ENCODE results near the gene FBXO36. TPM values are rescaled to one million over a fixed set of nuclear protein-coding genes. Genes with fewer than 3 reads are reported as not detected.

FBXO36 gene
- total and polyA plus RNA-seq, 2 of the 8 experiments (the other 6 are each of a cell fraction or from before 2014, with no cell fraction given): 3.4 TPM

DNA sequence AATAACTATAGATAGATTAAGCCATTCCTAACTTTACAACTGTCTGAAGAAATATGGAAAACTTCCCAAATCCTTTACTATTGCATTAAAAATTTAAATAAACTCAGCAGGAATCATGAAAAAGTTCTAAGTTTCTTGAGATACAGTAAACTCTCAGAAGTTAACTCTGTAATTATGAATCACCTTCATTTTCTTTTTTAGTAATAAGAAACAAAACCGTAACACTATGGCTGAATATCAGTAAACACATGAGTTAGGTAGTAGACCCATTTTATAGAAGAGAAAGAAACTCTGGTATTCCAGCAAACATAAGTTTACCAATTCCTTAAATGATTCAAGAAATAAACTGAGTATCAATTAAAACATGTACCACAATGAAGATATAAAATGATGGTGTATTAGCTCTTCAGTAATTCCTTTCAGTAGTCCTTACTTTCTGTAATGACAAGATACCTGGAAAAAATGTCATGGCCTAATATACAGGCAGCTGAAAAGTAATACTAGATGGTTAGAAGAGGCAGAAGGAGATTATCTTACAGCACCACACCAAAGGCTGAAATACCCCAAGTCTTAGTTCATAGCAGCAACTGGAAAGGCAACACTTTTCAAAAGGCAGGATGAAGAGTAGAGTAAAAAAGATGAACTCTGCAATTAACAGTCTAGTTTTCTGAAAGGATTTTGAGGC lies 12.0 kb upstream of the FBXO36 start:
- POLR2A ChIA-PET (ENCODE audit: partially characterized antibody): interaction anchor here (0.8 to 1.1 kb wide), 3 partner anchors 10 to 57 kb away, joined by 3 read pairs; partner anchors contain the start of genes FBXO36 and TRIP12
- TF ChIP-seq KDM4A (IDR thresholded peaks at IDR 0.05; ENCODE audit: low read depth, low read length, severe bottlenecking): no peak
- TF ChIP-seq CREB1 (IDR thresholded peaks at IDR 0.05): no peak
- TF ChIP-seq, protein P1, sequence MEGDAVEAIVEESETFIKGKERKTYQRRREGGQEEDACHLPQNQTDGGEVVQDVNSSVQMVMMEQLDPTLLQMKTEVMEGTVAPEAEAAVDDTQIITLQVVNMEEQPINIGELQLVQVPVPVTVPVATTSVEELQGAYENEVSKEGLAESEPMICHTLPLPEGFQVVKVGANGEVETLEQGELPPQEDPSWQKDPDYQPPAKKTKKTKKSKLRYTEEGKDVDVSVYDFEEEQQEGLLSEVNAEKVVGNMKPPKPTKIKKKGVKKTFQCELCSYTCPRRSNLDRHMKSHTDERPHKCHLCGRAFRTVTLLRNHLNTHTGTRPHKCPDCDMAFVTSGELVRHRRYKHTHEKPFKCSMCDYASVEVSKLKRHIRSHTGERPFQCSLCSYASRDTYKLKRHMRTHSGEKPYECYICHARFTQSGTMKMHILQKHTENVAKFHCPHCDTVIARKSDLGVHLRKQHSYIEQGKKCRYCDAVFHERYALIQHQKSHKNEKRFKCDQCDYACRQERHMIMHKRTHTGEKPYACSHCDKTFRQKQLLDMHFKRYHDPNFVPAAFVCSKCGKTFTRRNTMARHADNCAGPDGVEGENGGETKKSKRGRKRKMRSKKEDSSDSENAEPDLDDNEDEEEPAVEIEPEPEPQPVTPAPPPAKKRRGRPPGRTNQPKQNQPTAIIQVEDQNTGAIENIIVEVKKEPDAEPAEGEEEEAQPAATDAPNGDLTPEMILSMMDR (IDR thresholded peaks at IDR 0.05; ENCODE audit: control extremely low read depth in 1 of 3, insufficient read depth in 1 of 3, low read depth in 1 of 3, low read length in 3 of 3): no peak
- no peak for TF ChIP-seq ZNF274 (IDR thresholded peaks at IDR 0.05; ENCODE audit: borderline replicate concordance, extremely low read depth, low read length)
- TF ChIP-seq CBX5 (IDR thresholded peaks at IDR 0.05; ENCODE audit: low read depth, low read length): no peak
- TF ChIP-seq JUN (IDR thresholded peaks at IDR 0.05; ENCODE audit: low read depth, low read length): no peak
- no peak for TF ChIP-seq TBP (IDR thresholded peaks at IDR 0.05; ENCODE audit: low read depth, low read length)
- no peak for TF ChIP-seq HDAC2 (IDR thresholded peaks at IDR 0.05; ENCODE audit: borderline replicate concordance in 1 of 2, low read depth in 2 of 2, low read length in 2 of 2)
- no peak for TF ChIP-seq MAFK (IDR thresholded peaks at IDR 0.05; ENCODE audit: low read depth, low read length)
- no peak for TF ChIP-seq FOSL1 (IDR thresholded peaks at IDR 0.05; ENCODE audit: insufficient read depth, low read depth, low read length)

More for the DNA sequence above, 12.0 kb upstream of the FBXO36 start:
- H2BK5ac ChIP-seq (ENCODE audit: low read depth, low read length): no peak overlapping the region
- no peaks in the 10 kb centered on the region for H3K27me3 ChIP-seq (replicated peaks in 1 of 4; ENCODE audit: control insufficient read depth in 3 of 4, extremely low read depth in 1 of 4, insufficient read depth in 3 of 4, low read length in 3 of 4)
- 88% methylated on average over 1 of the region's 1 CpG; no CpG with 5 or more reads in 1 of the 2 experiments for WGBS, 2 experiments (ENCODE audit: extremely low coverage in 1 of 2, insufficient coverage in 1 of 2, insufficient read length in 1 of 2, insufficient replicate concordance in 2 of 2, low coverage in 1 of 2, low lambda C conversion rate in 2 of 2, missing lambda C conversion rate in 1 of 2)
- H2AK5ac ChIP-seq (ENCODE audit: low read depth, low read length): no peak overlapping the region
- H2AFZ ChIP-seq (ENCODE audit: low read length): no peak overlapping the region
- H3K18ac ChIP-seq (ENCODE audit: extremely low read depth, low read length): no peak overlapping the region
- H2BK15ac ChIP-seq (ENCODE audit: low read length): no peak overlapping the region
- H3K9ac ChIP-seq (replicated peaks in 1 of 4; ENCODE audit: extremely low read depth in 1 of 4, low read depth in 3 of 4, low read length in 3 of 4): no peak overlapping the region
- H3K4me3 ChIP-seq (ENCODE audit: extremely low read depth in 1 of 4, insufficient read depth in 2 of 4, low read depth in 3 of 4, low read length in 4 of 4): no peak overlapping the region
- no peak overlapping the region for H3K4me2 ChIP-seq (ENCODE audit: insufficient read depth in 1 of 2, low read depth in 2 of 2, low read length in 2 of 2)
- H3K27ac ChIP-seq (ENCODE audit: low read depth, low read length): no peak overlapping the region
- H3K79me1 ChIP-seq (ENCODE audit: low read depth, low read length): no peaks in the 10 kb centered on the region; the same call in 1 of the 2 replicates
- H4K8ac ChIP-seq (ENCODE audit: extremely low read depth, insufficient read depth, low read length): no peak overlapping the region
- H3K56ac ChIP-seq (replicated peaks; ENCODE audit: insufficient read length, low read depth, low read length): no peak overlapping the region
- CTCF ChIA-PET (ENCODE audit: partially characterized antibody): interaction anchor here (0.6 to 2.1 kb wide), 20 partner anchors 9 to 868 kb away, joined by 3 to 16 read pairs (median 4); no protein-coding TSS in a partner anchor
- H2BK120ac ChIP-seq (replicated peaks; ENCODE audit: low read depth, low read length): no peak overlapping the region
- peaks cover 0 to 5% (median 2%) of the 10 kb centered on the region in 4 experiments; a peak in 2 of 8 replicates for H3K36me3 ChIP-seq (ENCODE audit: control insufficient read depth in 2 of 4, insufficient read depth in 4 of 4, low read length in 3 of 4)
- no peak overlapping the region for H2BK20ac ChIP-seq (ENCODE audit: low read length)
- peaks cover 5 to 6% of the 10 kb centered on the region in 2 experiments for H4K20me1 ChIP-seq (replicated peaks in 1 of 2; ENCODE audit: control insufficient read depth in 1 of 2, insufficient read depth in 2 of 2, low read length in 2 of 2)
- H3K23ac ChIP-seq (ENCODE audit: insufficient read length): no peak overlapping the region
- no peak overlapping the region for H3K14ac ChIP-seq (ENCODE audit: insufficient read length)
- H3K9me3 ChIP-seq (ENCODE audit: insufficient read depth in 2 of 2, low read depth in 1 of 2, low read length in 1 of 2): no peaks in the 10 kb centered on the region
- no peak for DNase-seq (ENCODE audit: low read depth in 1 of 2, low spot score in 2 of 2)
- H3K23me2 ChIP-seq (ENCODE audit: low read depth, low read length): no peaks in the 10 kb centered on the region
- no peak overlapping the region for H4K91ac ChIP-seq (replicated peaks; ENCODE audit: insufficient read length, low read length)
- no peak for FAIRE-seq
- no peak overlapping the region for H4K5ac ChIP-seq (ENCODE audit: insufficient read length, low read depth, low read length)
- H3K4ac ChIP-seq (replicated peaks; ENCODE audit: insufficient read length, low read depth, low read length): no peak overlapping the region
- no peak overlapping the region for H2BK12ac ChIP-seq (ENCODE audit: low read depth, low read length)
- H3K4me1 ChIP-seq (replicated peaks in 1 of 4; ENCODE audit: control insufficient read depth in 3 of 4, insufficient read depth in 4 of 4, low read length in 3 of 4): peaks cover 0 to 3% (median 1%) of the 10 kb centered on the region in 4 experiments; a peak in 2 of 7 replicates
- peaks cover 8 to 97% of the 10 kb centered on the region in 2 experiments; a peak in 3 of 4 replicates for H3K79me2 ChIP-seq (ENCODE audit: control insufficient read depth in 1 of 2, insufficient read depth in 2 of 2, low read length in 2 of 2)
